Measurements from ENCODE around the gene ATG7.
"Not testable (repeated sequence)": the region's sequence is repeated elsewhere in the genome, so short reads cannot be mapped to it uniquely, and the experiment has no call there.

Gene ATG7

GRCh38 chr3:11465744-11466616 lies 193.8 kb downstream of the ATG7 start:
- peak; percentile 54 for DNase-seq (ENCODE audit: low read depth)

- DNase-seq (ENCODE audit: low read depth): no peak
These were observed 195.7 kb downstream of the ATG7 start for GRCh38 chr3:11467875-11468274.

GRCh38 chr3:11470031-11470853 lies 198.0 kb downstream of the ATG7 start:
- DNase-seq (ENCODE audit: low read depth): no peak

- DNase-seq (ENCODE audit: low read depth): no peak
These were observed 203.1 kb downstream of the ATG7 start for GRCh38 chr3:11475324-11475723.

- no peak for DNase-seq (ENCODE audit: low read depth)
These were observed 204.5 kb downstream of the ATG7 start for GRCh38 chr3:11476735-11477144.

- peak; percentile 77 for DNase-seq (ENCODE audit: low read depth)
These were observed 205.3 kb downstream of the ATG7 start for GRCh38 chr3:11477407-11477911.

- DNase-seq (ENCODE audit: low read depth): no peak
These were observed 206.0 kb downstream of the ATG7 start for GRCh38 chr3:11478167-11478566.

GRCh38 chr3:11479221-11479620 lies 207.0 kb downstream of the ATG7 start:
- DNase-seq (ENCODE audit: low read depth): no peak

GRCh38 chr3:11480663-11481298 lies 208.6 kb downstream of the ATG7 start:
- no peak for DNase-seq (ENCODE audit: low read depth)

GRCh38 chr3:11481556-11481955 lies 209.4 kb downstream of the ATG7 start:
- no peak for DNase-seq (ENCODE audit: low read depth)

- peak; percentile 45 for DNase-seq (ENCODE audit: low read depth)
These were observed 209.8 kb downstream of the ATG7 start for GRCh38 chr3:11482021-11482420.

- DNase-seq (ENCODE audit: low read depth): not testable (repeated sequence)
These were observed 216.2 kb downstream of the ATG7 start for GRCh38 chr3:11488356-11488755.

- DNase-seq (ENCODE audit: low read depth): no peak
These were observed 222.1 kb downstream of the ATG7 start for GRCh38 chr3:11494131-11494916.

GRCh38 chr3:11495948-11496557 lies 223.9 kb downstream of the ATG7 start:
- DNase-seq (ENCODE audit: low read depth): peak; percentile 53

- no peak for DNase-seq (ENCODE audit: low read depth)
These were observed 226.0 kb downstream of the ATG7 start for GRCh38 chr3:11498177-11498576.

GRCh38 chr3:11498646-11499045 lies 226.4 kb downstream of the ATG7 start:
- DNase-seq (ENCODE audit: low read depth): peak; percentile 74

GRCh38 chr3:11499144-11499543 lies 226.9 kb downstream of the ATG7 start:
- peak; percentile 93 for DNase-seq (ENCODE audit: low read depth)

- not testable (repeated sequence) for DNase-seq (ENCODE audit: low read depth)
These were observed 230.2 kb downstream of the ATG7 start for GRCh38 chr3:11502413-11502812.

- peak; percentile 35 for DNase-seq (ENCODE audit: low read depth)
These were observed 235.5 kb downstream of the ATG7 start for GRCh38 chr3:11507719-11508118.

GRCh38 chr3:11508346-11509172 lies 236.4 kb downstream of the ATG7 start:
- DNase-seq (ENCODE audit: low read depth): no peak

Measured in iris pigment epithelial cell (primary cell).